ENCODE results near the gene HEMGN.

Gene HEMGN

DNA sequence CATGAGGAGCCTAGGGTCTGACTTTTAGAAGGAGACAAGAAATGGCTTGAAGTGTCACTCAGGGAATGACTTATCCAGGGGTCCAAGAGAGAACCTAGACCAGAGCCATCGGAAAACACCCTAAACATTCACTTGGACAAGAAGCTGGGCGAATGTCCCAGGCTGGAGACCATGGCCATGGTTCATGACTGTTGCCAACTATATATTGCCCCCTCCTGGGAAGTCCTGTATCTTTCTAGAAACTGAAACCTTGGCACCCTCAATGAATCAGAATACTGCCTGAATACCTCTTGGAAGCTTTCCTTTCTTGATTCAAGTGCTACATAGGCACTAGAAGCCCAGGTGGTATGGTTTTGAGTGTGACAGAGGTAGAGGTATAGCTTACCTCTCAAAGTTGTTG, 45.6 kb downstream of the HEMGN start:
- DNase-seq = no peak

DNA sequence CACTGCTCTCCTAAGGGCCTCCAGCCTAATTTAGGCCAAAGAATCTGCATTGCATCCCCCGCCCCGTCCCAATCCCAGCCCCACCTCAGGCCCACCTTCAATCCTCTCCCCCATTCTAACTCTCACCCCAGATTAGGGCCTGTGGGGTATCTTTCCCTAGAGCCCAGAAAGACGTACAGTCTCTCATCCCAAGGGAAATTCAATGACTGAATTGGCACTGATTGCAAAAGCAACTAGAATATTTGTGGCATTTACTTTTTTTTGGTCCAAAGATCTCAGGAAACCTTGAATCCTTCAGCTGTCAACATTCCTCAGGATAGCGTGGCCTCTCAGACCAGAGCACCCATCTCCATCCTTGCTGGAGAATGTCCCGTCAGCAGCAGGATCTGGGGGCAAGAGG, 46.2 kb downstream of the HEMGN start:
- no peak for DNase-seq

DNA sequence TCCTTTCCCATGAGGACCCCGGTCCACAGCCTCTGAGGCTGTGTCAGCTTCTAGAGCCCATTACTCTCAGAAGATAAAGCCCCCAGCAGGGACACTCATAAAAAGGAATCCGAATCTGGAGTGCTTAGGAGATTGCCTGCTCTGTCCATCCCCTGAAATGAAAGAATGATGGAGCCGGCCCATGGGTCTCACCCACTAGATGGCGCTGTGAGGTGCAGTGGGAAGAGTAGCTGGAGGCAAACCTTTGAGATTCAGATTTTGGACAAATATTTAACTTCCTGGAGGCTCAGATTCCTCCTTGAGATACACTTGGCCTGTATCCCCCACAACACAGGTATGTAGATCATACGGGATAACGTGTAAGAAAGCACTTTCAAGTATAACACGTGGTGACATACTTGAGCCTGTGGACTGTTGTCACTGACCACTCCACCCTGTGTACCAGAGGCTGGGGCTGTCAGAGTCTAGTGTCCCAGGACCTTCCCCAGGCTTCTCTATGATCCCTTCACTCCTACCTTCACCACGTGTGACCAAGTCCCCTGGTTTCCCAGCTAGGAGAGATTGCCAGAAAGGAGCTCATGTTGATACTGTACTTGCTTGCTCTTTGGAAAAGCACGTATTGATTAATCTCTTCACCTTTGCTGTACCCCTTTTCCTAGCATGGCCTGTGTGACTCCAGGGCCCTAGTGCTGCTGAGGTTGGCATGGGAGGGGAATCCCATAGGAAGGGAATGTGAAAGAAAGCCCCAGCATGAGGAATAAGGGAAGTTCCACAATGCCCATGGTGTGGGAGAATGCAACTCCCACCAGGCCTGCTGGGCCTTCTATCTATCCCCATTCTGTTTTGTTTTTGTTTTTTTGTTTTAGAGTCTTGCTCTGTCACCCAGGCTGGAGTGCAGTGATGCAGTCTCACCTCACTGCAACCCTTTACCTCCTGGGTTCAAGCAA, 47.8 kb downstream of the HEMGN start:
- peak; percentile 13 to 47 (median 29) for DNase-seq

DNA sequence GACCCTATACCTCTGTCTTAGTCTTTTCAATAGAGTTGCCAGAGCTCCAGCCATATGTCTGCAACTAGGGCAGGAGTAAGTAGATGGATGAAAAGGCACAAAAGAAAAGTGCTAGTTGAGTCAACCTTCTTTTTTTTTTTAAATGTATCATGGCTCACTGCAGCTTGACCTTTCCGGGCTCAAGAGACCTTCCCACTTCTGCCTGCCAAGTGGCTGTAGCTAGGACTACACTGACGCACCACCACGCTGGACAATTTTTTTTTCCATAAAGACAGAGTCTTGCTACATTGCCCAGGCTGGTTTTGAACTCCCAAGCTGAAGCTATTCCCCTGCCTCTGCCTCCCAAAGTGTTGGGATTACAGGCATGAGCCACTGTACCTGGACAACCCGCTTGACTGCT, 57.6 kb downstream of the HEMGN start:
- DNase-seq = no peak
